NCI-H2107 (cell line): ENCODE results near the gene IRF1.
A peak's percentile ranks its signal among the peaks of the same experiment; 100 is the strongest.

Experiments used
- DNase-seq: peaks from one replicate; lab custom pipeline; 2025; lab: John Stamatoyannopoulos, UW

Gene IRF1

GRCh38 chr5:132500931-132501628, 10.5 kb upstream of the IRF1 start:
- DNase-seq, result no peak

DNA sequence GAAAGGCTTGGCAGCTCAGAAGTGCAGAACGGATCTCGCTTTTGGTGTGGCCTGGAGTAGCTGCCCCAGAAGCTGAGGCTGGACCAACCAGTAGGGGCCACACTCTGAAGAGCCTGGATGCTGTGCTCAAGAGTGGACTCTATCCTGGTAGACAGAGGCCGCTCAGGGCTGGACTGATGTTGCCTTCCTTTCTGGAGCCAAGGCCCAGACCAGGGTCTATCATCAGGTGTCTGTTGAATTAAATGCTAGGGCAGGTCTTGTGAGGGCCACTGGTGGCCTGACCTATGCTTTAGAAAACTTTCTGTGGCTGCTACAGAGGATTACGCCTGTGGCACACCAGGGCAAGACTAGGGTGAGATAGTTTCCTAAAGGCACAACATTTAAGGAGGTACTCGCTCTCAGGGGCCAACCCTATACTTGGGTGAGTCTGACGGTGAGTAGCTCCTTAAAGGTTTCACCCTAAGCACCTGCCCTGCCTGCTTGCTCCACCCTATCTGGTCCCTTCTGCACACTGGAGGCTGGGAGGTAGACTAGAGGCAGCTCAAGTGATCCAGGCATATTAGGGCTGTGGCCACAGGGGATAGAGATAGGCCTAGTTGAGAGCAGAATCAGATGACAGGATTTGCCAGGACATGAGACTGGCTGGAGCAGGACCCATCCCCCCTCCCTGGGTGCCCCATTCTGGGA, 9.8 kb upstream of the IRF1 start:
- DNase-seq, result no peak

GRCh38 chr5:132499440-132500243, 9.1 kb upstream of the IRF1 start:
- no peak for DNase-seq

DNA sequence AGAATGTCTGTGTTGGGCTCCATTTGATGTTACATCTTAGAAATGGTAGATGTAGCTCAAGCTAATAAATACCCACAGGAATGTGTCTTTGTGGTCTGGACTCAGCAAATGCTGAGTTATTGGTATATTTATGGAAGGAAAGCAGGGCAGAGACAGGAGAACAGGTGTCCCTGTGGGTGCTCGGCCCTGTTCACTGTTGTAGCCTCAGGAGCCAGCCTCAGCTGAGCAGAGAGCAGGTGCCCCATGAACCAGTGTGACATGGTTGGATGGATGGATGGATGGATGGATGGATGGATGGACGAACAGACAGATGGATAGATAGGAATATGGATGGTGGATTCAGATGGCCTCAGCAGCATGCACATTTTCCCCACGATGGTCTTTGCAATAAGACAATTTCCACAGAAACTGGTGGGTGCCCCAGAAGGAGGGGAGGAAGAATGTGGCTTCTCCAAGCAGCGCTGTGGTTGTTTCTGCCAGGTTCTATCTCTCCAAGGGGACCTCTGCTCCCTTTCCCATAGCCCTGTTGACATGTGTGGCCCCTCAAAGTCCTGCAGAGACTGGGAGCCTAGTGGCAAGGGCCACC, 8.2 kb upstream of the IRF1 start:
- DNase-seq, result no peak

DNA sequence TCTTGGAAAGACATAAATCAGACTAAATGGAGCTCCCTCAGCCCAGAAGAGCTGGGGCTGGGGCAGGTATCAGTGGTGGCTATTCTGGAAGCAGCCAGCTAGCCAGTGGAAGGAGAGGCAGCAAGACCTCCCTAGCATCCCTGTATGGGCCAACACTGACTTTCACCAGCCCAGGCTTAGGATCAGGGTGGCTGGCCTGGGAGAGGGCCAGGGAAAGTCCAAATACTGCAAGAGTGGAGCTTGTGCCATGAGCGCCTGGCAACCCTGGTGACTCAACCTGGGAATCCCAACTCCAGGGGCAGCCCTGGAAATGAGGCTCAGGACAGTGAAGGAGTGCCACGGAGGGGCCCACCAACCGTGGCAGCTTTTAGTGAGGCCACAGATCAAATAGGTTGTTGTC, 7.6 kb upstream of the IRF1 start:
- DNase-seq, result no peak

GRCh38 chr5:132497488-132497997, 7.0 kb upstream of the IRF1 start:
- no peak for DNase-seq

- no peak for DNase-seq
Observed at GRCh38 chr5:132496631-132497487, 6.3 kb upstream of the IRF1 start.

GRCh38 chr5:132496191-132496630, 5.6 kb upstream of the IRF1 start:
- peak; percentile 48 for DNase-seq

GRCh38 chr5:132495667-132496190, 5.2 kb upstream of the IRF1 start:
- DNase-seq, result no peak

GRCh38 chr5:132493821-132494220, 3.2 kb upstream of the IRF1 start:
- no peak for DNase-seq

- no peak for DNase-seq
Observed at GRCh38 chr5:132493241-132493640, 2.7 kb upstream of the IRF1 start.

GRCh38 chr5:132492386-132493125, 2.0 kb upstream of the IRF1 start:
- no peak for DNase-seq

DNA sequence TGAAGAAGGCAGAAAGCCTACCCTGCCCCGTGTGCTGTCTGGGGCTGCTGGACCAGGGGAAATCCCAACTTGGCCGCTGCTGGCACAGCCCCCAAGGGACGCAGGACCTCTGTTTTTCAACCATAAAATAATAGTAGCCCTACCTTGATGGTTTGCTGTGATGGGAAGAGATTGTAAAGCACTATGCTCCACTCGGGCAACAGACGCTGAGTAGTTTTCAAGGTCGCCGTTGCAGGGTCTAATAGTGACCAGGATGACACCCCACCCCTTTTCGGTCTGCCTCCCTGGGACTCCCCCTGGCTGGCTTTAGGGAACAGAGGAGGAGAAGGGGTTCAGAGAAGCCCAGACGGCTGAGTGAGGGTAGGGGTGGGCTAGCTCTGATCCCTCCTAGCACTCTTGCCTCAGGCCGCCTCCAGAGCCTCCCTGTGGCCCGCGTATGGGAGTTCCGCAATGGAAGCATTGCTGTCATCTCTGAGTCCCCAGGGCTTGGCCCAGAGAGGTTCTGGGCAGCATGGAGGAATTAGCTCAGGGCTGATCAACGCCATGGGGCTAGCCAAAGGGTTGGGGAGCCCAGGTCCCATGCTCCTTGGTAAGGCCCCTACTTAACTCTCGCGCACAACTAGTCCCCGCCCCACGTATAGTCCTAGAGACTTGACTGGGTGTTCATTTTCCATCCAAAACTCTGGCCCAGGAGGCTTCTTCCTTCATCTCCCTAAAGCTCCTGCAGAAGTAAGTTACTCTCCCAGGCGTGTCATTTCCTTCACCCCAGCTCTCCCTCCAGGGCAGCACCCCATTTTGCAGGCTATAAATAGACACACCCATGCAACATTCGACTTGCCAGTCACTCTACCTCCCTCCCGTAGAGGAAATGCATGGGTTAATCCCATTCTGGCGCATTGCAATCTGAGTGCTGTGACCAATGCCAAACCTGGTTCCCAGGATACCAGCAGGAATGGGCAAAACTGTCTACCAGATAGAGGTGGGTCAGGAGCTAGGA, 1.1 kb upstream of the IRF1 start:
- no peak for DNase-seq

DNA sequence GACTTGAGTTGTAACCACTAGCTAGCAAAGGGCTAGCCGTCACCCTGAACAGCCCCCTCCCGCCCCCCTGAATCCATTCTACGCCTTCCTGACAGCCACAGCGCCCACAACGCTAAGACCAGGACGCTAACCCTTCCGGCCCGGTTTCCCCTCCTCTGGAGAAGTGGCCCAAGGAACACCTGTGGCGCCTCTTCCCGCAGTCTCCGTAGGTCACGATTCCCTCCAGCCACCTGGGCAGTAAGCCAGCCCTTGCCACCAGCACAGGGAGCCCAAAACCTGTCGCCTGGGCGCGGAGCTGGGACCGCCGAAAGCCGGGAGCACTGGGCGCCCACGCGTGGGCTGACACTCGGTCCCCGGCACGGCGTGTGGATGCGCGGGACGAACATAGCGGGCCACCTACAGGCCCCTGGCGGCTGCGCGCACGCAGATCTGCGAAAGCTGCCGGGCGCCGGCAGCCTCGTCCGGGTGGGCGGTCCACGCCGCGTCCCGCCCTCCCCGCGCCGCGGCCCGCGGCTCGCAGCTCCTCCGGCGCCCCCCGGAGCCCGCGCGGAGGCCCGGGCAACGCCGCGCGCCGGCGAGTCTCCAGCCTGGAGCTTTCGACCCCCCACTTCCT, 596 bp downstream of the IRF1 start:
- no peak for DNase-seq

- no peak for DNase-seq
Observed at GRCh38 chr5:132489051-132489770, 1.4 kb downstream of the IRF1 start.

- no peak for DNase-seq
Observed at GRCh38 chr5:132488590-132488989, 2.0 kb downstream of the IRF1 start.

- no peak for DNase-seq
Observed at GRCh38 chr5:132487841-132488555, 2.6 kb downstream of the IRF1 start.
